ENCODE data around the gene CGB5.

CGB5 gene

DNA sequence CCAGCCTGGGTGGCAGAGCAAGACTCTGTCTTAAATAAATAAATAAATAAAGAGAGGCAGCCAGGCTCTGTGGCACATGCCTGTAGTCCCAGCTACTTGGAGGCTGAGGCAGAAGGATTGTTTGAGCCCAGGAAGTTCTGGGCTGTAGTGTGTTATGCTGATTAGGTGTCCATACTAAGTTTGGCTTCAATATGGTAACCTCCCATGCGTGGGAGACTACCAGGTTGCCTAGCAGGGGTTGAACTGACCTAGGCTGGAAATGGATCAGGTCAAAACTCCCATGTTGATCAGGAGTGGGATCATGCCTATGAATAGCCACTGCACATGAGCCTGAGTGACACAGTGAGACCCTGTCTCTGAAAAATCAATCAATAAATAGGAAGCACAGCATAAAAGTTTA is 37.6 kb downstream of the CGB5 start:
- Histone ChIP-seq H3F3A (ENCODE audit: insufficient read depth, low read length) (no peaks in the 10 kb centered on the region), H3K9me3 (replicated peaks; ENCODE audit: insufficient read depth, low read length) (no peaks in the 10 kb centered on the region), H3K4me2 (ENCODE audit: low read depth, low read length) (no peak overlapping the region), H3K79me2 (ENCODE audit: low read length) (peaks cover 10% of the 10 kb centered on the region), H3K9me2 (replicated peaks; ENCODE audit: insufficient read depth, low read length) (no peaks in the 10 kb centered on the region), H3K36me3 (replicated peaks; ENCODE audit: insufficient read depth, low read length) (no peaks in the 10 kb centered on the region), H3K27ac (ENCODE audit: low read length) (no peak overlapping the region), H3K27me3 (replicated peaks; ENCODE audit: insufficient read depth, low read length) (no peaks in the 10 kb centered on the region), H4K20me1 (ENCODE audit: insufficient read depth, low read length) (peaks cover 3% of the 10 kb centered on the region; the same call in 1 of the 2 replicates), H3K4me1 (ENCODE audit: low read length) (no peaks in the 10 kb centered on the region), H3K4me3 (ENCODE audit: low read length) (no peak overlapping the region), H2AFZ (ENCODE audit: low read length) (no peak overlapping the region), H3K9ac (ENCODE audit: low read length) (no peak overlapping the region)
- no peak for TF ChIP-seq EZH2phosphoT487 (IDR thresholded peaks at IDR 0.05; ENCODE audit: low read length)
- DNase-seq = no peak

DNA sequence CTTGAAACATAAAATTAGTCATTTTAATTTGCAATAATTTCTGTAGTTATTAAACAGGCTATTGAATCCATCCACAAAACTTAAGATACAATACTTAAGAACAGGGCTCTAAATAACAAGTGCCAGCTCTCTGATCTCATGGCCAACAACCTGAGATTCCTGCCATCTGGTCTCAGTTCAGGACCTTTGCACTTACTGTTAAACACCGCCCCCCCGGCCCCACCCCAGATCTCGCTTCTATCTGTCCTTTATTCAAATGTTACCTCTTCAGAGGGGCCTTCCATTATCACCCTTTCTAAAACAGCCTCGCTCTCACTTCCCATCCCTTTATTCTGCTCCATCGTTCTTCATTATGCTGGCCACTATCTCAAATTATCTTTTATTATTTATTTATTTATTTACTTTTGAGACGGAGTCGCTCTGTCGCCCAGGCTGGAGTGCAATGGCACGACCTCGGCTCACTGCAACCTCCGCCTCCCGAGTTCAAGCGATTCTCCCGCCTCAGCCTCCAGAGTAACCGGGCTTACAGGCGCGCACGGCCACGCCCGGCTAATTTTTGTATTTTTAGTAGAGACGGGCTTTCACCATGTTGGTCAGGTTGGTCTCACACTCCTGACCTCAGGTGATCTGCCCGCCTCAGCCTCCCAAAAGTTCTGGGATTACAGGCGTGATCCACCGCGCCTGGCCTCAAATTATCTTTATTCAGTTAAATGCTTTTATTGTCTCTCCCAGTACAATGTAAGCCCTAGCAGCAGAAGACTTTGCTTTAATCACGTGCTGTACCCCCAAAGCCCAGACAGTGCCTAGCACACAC is 40.8 kb downstream of the CGB5 start:
- Histone ChIP-seq H3K36me3 (replicated peaks; ENCODE audit: insufficient read depth, low read length) (peaks cover 3% of the 10 kb centered on the region; the same call in 1 of the 2 replicates), H3K27ac (ENCODE audit: low read length) (peak overlapping the region; percentile 61; the same call in 1 of the 2 replicates)

DNA sequence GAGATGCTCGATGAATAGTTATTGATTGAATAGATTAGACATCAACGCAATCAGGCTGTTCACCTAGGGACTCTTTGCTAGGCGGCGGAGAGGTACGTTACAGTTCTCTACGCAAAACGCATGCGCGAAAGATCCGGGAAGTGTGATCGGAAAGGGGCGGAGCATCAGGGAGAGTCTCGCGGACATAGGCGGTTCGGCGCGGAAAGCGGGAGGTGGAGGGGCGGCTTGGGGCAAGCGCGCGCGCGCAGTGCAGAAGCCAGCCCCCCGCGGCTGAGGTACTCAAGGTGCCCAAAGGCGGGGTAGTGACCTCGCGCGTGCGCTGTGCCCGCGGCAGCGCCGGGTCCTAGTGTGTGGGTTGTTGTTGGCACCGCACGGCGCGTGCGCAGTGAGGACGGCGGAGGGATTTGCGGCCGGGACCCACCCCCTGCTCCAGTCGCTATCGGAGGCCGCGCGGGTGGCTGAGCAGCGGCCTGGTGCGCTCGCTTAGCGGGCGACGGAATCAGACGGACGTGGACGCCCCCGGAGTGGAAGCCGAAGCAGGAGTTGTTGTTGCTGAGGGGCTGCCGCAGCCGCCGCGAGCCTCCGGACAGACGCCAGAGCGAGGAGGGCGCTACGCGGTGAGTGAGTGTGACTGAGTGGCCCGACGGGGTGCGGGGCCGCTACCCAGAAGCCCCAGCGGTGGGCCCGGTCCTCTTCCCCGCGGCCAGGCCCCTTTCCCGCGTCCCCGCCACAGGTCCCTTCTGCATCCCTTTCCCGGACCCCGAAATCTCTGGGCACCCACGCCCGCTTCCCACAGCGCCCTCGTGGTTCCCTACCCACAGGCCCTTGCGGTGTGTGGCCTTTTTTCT is 41.6 kb downstream of the CGB5 start, which contains the start of gene SNRNP70:
SNRNP70 (plus strand) TSS at position 432 of the 848 bp plus-strand sequence. CDS start 964 bp downstream, outside the sequence.
- Histone ChIP-seq H3K9ac (ENCODE audit: low read length) (peak within 1 kb of the TSS; percentile 91), H3K4me2 (ENCODE audit: low read depth, low read length) (peak within 1 kb of the TSS; percentile 99), H3K36me3 (replicated peaks; ENCODE audit: insufficient read depth, low read length) (peaks cover 3% of the 10 kb centered on the region; the same call in 1 of the 2 replicates), H3K9me2 (replicated peaks; ENCODE audit: insufficient read depth, low read length) (no peaks in the 10 kb centered on the region), H3K4me1 (ENCODE audit: low read length) (peaks cover 12% of the 10 kb centered on the region), H4K20me1 (ENCODE audit: insufficient read depth, low read length) (peaks cover 29% of the 10 kb centered on the region), H3K27me3 (replicated peaks; ENCODE audit: insufficient read depth, low read length) (no peaks in the 10 kb centered on the region), H2AFZ (ENCODE audit: low read length) (peak within 1 kb of the TSS; percentile 99), H3F3A (ENCODE audit: insufficient read depth, low read length) (no peaks in the 10 kb centered on the region), H3K4me3 (ENCODE audit: low read length) (peak within 1 kb of the TSS; percentile 96), H3K27ac (ENCODE audit: low read length) (peak within 1 kb of the TSS; percentile 61; the same call in 1 of the 2 replicates), H3K79me2 (ENCODE audit: low read length) (peaks cover 48% of the 10 kb centered on the region), H3K9me3 (replicated peaks; ENCODE audit: insufficient read depth, low read length) (no peaks in the 10 kb centered on the region)
- no peak for TF ChIP-seq EZH2 (optimal IDR thresholded peaks at IDR 0.05; ENCODE audit: low read depth, low read length)
- TF ChIP-seq EZH2phosphoT487 (IDR thresholded peaks at IDR 0.05; ENCODE audit: low read length) = no peak
- TF ChIP-seq, protein P1, sequence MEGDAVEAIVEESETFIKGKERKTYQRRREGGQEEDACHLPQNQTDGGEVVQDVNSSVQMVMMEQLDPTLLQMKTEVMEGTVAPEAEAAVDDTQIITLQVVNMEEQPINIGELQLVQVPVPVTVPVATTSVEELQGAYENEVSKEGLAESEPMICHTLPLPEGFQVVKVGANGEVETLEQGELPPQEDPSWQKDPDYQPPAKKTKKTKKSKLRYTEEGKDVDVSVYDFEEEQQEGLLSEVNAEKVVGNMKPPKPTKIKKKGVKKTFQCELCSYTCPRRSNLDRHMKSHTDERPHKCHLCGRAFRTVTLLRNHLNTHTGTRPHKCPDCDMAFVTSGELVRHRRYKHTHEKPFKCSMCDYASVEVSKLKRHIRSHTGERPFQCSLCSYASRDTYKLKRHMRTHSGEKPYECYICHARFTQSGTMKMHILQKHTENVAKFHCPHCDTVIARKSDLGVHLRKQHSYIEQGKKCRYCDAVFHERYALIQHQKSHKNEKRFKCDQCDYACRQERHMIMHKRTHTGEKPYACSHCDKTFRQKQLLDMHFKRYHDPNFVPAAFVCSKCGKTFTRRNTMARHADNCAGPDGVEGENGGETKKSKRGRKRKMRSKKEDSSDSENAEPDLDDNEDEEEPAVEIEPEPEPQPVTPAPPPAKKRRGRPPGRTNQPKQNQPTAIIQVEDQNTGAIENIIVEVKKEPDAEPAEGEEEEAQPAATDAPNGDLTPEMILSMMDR (IDR thresholded peaks at IDR 0.05; ENCODE audit: low read length) = no peak
- peak; percentile 99 for DNase-seq

More for the DNA sequence above, 40.8 kb downstream of the CGB5 start:
- no peak for DNase-seq
- peak overlapping the region; percentile 97 for H3K4me2 ChIP-seq (ENCODE audit: low read depth, low read length)
- no peaks in the 10 kb centered on the region for H3K27me3 ChIP-seq (replicated peaks; ENCODE audit: insufficient read depth, low read length)
- peak overlapping the region; percentile 99 for H2AFZ ChIP-seq (ENCODE audit: low read length)
- H4K20me1 ChIP-seq (ENCODE audit: insufficient read depth, low read length) = peaks cover 25% of the 10 kb centered on the region
- no peak for TF ChIP-seq EZH2 (optimal IDR thresholded peaks at IDR 0.05; ENCODE audit: low read depth, low read length)
- TF ChIP-seq EZH2phosphoT487 (IDR thresholded peaks at IDR 0.05; ENCODE audit: low read length) = no peak
- TF ChIP-seq, protein P1 (IDR thresholded peaks at IDR 0.05; ENCODE audit: low read length) = no peak
- H3K9ac ChIP-seq (ENCODE audit: low read length) = peak overlapping the region; percentile 91; the same call in 1 of the 2 replicates
- H3K9me3 ChIP-seq (replicated peaks; ENCODE audit: insufficient read depth, low read length) = no peaks in the 10 kb centered on the region
- peak overlapping the region; percentile 96 for H3K4me3 ChIP-seq (ENCODE audit: low read length)
- peaks cover 12% of the 10 kb centered on the region for H3K4me1 ChIP-seq (ENCODE audit: low read length)
- peaks cover 40% of the 10 kb centered on the region for H3K79me2 ChIP-seq (ENCODE audit: low read length)
- no peaks in the 10 kb centered on the region for H3F3A ChIP-seq (ENCODE audit: insufficient read depth, low read length)
- H3K9me2 ChIP-seq (replicated peaks; ENCODE audit: insufficient read depth, low read length) = no peaks in the 10 kb centered on the region
